ENCODE measurements around the gene ENGASE.

The ENGASE gene

GRCh38 chr17:79033046-79033616 lies 41.5 kb upstream of the ENGASE start:
- Histone ChIP-seq H3K4me3 (ENCODE audit: low read length) (no peak overlapping the region), H2AFZ (ENCODE audit: low read depth, low read length) (no peak overlapping the region), H3K36me3 (ENCODE audit: insufficient read depth, low read length) (no peaks in the 10 kb centered on the region), H3K27me3 (ENCODE audit: insufficient read depth, low read length) (peaks cover 47% of the 10 kb centered on the region), H3K4me1 (ENCODE audit: insufficient read depth, low read length) (no peaks in the 10 kb centered on the region), H3K9me3 (ENCODE audit: low read length) (no peaks in the 10 kb centered on the region)

- peaks cover 45% of the 10 kb centered on the region for H3K27me3 ChIP-seq (ENCODE audit: insufficient read depth, low read length)
- no peaks in the 10 kb centered on the region for H3K4me1 ChIP-seq (ENCODE audit: insufficient read depth, low read length)
- H3K4me3 ChIP-seq (ENCODE audit: low read length) = no peak overlapping the region
Measured at GRCh38 chr17:79033741-79034501, 40.7 kb upstream of the ENGASE start.

GRCh38 chr17:79034931-79035485 lies 39.6 kb upstream of the ENGASE start:
- Histone ChIP-seq H3K9me3 (ENCODE audit: low read length) (no peaks in the 10 kb centered on the region), H3K36me3 (ENCODE audit: insufficient read depth, low read length) (no peaks in the 10 kb centered on the region), H3K4me1 (ENCODE audit: insufficient read depth, low read length) (no peaks in the 10 kb centered on the region), H2AFZ (ENCODE audit: low read depth, low read length) (no peak overlapping the region), H3K27me3 (ENCODE audit: insufficient read depth, low read length) (peaks cover 36% of the 10 kb centered on the region), H3K4me3 (ENCODE audit: low read length) (no peak overlapping the region)

More at GRCh38 chr17:79033741-79034501, 40.7 kb upstream of the ENGASE start:
- H3K9me3 ChIP-seq (ENCODE audit: low read length) = no peaks in the 10 kb centered on the region
- no peaks in the 10 kb centered on the region for H3K36me3 ChIP-seq (ENCODE audit: insufficient read depth, low read length)
- no peak overlapping the region for H2AFZ ChIP-seq (ENCODE audit: low read depth, low read length)

GRCh38 chr17:79035686-79036085 lies 38.9 kb upstream of the ENGASE start:
- peaks cover 36% of the 10 kb centered on the region for H3K27me3 ChIP-seq (ENCODE audit: insufficient read depth, low read length)
- no peak overlapping the region for H2AFZ ChIP-seq (ENCODE audit: low read depth, low read length)
- no peaks in the 10 kb centered on the region for H3K9me3 ChIP-seq (ENCODE audit: low read length)
- H3K4me1 ChIP-seq (ENCODE audit: insufficient read depth, low read length) = no peaks in the 10 kb centered on the region
- H3K4me3 ChIP-seq (ENCODE audit: low read length) = no peak overlapping the region
- no peaks in the 10 kb centered on the region for H3K36me3 ChIP-seq (ENCODE audit: insufficient read depth, low read length)

GRCh38 chr17:79036181-79036580 lies 38.4 kb upstream of the ENGASE start:
- Histone ChIP-seq H3K4me1 (ENCODE audit: insufficient read depth, low read length) (no peaks in the 10 kb centered on the region), H3K27me3 (ENCODE audit: insufficient read depth, low read length) (peaks cover 36% of the 10 kb centered on the region), H3K36me3 (ENCODE audit: insufficient read depth, low read length) (no peaks in the 10 kb centered on the region), H3K4me3 (ENCODE audit: low read length) (no peak overlapping the region), H2AFZ (ENCODE audit: low read depth, low read length) (no peak overlapping the region), H3K9me3 (ENCODE audit: low read length) (no peaks in the 10 kb centered on the region)

DNA sequence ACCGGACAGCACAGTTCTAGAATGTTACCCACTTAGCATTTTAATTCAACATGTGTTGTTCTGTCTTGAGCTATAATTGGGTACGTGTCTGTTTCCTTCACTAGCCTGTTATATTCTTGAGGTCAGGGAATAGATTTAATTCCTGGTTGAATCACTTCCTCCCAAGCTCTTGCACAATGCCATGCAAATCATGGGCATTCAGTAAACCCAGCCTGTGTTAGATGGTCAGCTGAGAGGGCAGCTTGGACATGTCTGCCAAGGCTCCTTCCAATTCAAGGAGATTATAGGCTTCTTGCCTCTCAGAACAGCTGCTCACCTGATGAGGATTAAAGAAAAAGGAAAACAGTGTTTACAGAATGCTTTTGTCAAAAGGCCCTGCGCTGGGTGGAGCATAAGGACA lies 38.0 kb upstream of the ENGASE start:
- H2AFZ ChIP-seq (ENCODE audit: low read depth, low read length) = no peak overlapping the region
- peaks cover 36% of the 10 kb centered on the region for H3K27me3 ChIP-seq (ENCODE audit: insufficient read depth, low read length)
- no peaks in the 10 kb centered on the region for H3K9me3 ChIP-seq (ENCODE audit: low read length)
- H3K4me1 ChIP-seq (ENCODE audit: insufficient read depth, low read length) = no peaks in the 10 kb centered on the region
- no peaks in the 10 kb centered on the region for H3K36me3 ChIP-seq (ENCODE audit: insufficient read depth, low read length)
- no peak overlapping the region for H3K4me3 ChIP-seq (ENCODE audit: low read length)

GRCh38 chr17:79038545-79039135 lies 36.0 kb upstream of the ENGASE start:
- no peak overlapping the region for H3K4me3 ChIP-seq (ENCODE audit: low read length)
- no peaks in the 10 kb centered on the region for H3K36me3 ChIP-seq (ENCODE audit: insufficient read depth, low read length)
- no peaks in the 10 kb centered on the region for H3K9me3 ChIP-seq (ENCODE audit: low read length)
- no peak overlapping the region for H2AFZ ChIP-seq (ENCODE audit: low read depth, low read length)
- peaks cover 27% of the 10 kb centered on the region for H3K27me3 ChIP-seq (ENCODE audit: insufficient read depth, low read length)
- no peaks in the 10 kb centered on the region for H3K4me1 ChIP-seq (ENCODE audit: insufficient read depth, low read length)

GRCh38 chr17:79039171-79039570 lies 35.5 kb upstream of the ENGASE start:
- Histone ChIP-seq H3K27me3 (ENCODE audit: insufficient read depth, low read length) (peaks cover 23% of the 10 kb centered on the region), H3K4me1 (ENCODE audit: insufficient read depth, low read length) (no peaks in the 10 kb centered on the region), H3K4me3 (ENCODE audit: low read length) (no peak overlapping the region), H2AFZ (ENCODE audit: low read depth, low read length) (no peak overlapping the region), H3K36me3 (ENCODE audit: insufficient read depth, low read length) (no peaks in the 10 kb centered on the region), H3K9me3 (ENCODE audit: low read length) (no peaks in the 10 kb centered on the region)

- H3K4me1 ChIP-seq (ENCODE audit: insufficient read depth, low read length) = no peaks in the 10 kb centered on the region
- peaks cover 16% of the 10 kb centered on the region for H3K27me3 ChIP-seq (ENCODE audit: insufficient read depth, low read length)
- no peaks in the 10 kb centered on the region for H3K36me3 ChIP-seq (ENCODE audit: insufficient read depth, low read length)
- no peak overlapping the region for H3K4me3 ChIP-seq (ENCODE audit: low read length)
- no peak overlapping the region for H2AFZ ChIP-seq (ENCODE audit: low read depth, low read length)
- H3K9me3 ChIP-seq (ENCODE audit: low read length) = no peaks in the 10 kb centered on the region
Measured at GRCh38 chr17:79039886-79040285, 34.7 kb upstream of the ENGASE start.

DNA sequence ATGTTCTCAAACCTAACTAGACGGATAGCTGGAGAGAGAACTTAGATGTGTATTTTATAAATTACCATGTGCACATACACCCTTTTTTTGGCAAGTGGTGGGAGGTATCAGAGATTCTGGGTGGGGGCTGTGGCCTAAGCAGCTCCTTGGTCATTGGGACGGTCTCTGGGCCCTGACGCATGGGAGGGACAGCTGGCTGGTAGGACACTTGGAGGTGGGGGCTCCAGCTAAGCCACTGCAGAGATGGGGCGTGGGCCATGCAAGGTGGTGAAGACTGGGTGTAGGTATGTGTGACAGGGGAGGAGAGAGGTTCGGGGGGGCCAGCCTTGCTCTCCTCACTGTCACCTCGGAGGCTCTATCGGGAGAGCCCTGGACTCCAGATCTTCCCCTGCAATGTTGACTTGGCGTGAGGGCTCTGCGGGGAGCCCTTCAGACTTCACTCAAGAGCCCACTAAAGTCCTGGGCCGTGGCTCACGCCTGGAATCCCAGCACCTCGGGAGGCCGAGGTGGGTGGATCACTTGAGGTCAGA lies 33.5 kb upstream of the ENGASE start:
- H3K36me3 ChIP-seq (ENCODE audit: insufficient read depth, low read length) = no peaks in the 10 kb centered on the region
- H3K27me3 ChIP-seq (ENCODE audit: insufficient read depth, low read length) = peaks cover 10% of the 10 kb centered on the region
- H3K4me3 ChIP-seq (ENCODE audit: low read length) = no peak overlapping the region
- no peaks in the 10 kb centered on the region for H3K4me1 ChIP-seq (ENCODE audit: insufficient read depth, low read length)
- no peak overlapping the region for H2AFZ ChIP-seq (ENCODE audit: low read depth, low read length)
- H3K9me3 ChIP-seq (ENCODE audit: low read length) = no peaks in the 10 kb centered on the region

DNA sequence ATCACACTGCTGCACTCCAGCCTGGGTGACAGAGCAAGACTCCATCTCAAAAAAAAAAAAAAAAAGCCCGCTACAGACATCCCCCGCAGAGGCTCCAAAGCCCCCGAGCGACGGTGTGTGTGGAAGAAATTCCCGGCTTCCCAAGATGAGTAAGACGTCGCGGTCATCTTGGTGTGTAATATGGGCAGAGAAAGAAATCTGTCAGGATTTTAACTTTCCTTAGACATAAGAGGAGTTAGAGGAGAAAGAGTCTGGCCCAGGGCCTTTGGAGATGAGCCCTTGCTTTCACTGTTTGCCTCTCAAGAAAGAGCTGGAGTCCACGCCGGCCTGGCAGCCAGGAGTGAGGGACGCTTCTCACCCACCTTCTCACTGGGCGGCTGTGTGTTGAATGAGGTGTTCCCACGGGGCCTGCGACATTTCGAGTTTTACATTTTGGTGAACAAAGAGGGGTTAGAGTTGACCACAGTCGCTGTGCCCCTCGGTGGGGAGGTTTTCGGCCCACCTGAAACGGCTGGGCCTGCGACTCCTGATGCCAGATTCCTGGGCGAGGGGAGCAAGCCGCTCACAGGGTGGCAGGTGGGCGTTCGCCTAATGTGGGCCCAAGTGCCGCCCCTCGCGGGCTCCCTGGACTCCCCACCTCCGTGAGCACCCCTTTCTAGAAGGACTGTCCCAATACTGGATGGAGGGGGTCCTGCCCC lies 32.8 kb upstream of the ENGASE start:
- Histone ChIP-seq H3K4me3 (ENCODE audit: low read length) (no peak overlapping the region), H3K27me3 (ENCODE audit: insufficient read depth, low read length) (peaks cover 6% of the 10 kb centered on the region), H2AFZ (ENCODE audit: low read depth, low read length) (no peak overlapping the region), H3K9me3 (ENCODE audit: low read length) (no peaks in the 10 kb centered on the region), H3K36me3 (ENCODE audit: insufficient read depth, low read length) (no peaks in the 10 kb centered on the region), H3K4me1 (ENCODE audit: insufficient read depth, low read length) (no peaks in the 10 kb centered on the region)

DNA sequence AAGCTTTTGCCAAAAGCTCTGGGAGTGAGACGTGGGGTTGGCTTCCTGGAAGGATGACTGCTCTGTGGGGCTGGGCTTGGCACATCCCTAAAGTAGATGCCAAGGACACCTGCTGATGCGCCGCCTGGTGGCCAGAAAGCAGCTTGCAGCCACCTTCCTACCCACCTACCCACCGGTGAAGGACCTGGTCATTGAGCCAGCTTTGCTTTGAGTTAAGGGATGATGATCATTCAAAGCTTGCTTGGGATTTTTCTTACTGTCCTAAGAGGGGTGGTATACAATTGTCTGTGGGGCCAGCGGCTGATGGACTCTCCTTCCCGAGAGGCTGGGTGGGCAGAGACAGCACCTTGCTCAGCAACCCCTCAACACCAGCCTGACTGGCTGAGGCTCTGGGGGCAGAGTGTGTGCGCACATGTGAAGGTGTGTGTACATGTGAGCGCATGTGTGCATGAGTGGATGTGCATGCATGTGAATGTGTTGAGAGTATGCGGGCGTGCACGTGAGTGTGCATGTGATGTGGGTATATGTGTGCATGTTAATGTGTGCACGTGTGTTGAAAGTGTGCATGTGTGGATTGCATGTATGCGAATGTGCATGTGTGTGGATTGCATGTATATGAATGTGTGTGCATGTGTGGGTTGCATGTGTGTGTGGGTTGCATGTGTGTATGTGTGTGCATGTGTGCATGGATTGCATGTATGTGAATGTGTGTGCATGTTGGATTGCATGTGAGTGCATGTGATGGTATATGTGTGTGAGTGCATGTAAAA lies 32.0 kb upstream of the ENGASE start:
- peaks cover 6% of the 10 kb centered on the region for H3K27me3 ChIP-seq (ENCODE audit: insufficient read depth, low read length)
- H3K36me3 ChIP-seq (ENCODE audit: insufficient read depth, low read length) = no peaks in the 10 kb centered on the region
- H3K4me1 ChIP-seq (ENCODE audit: insufficient read depth, low read length) = no peaks in the 10 kb centered on the region
- H3K9me3 ChIP-seq (ENCODE audit: low read length) = no peaks in the 10 kb centered on the region
- no peak overlapping the region for H3K4me3 ChIP-seq (ENCODE audit: low read length)
- no peak overlapping the region for H2AFZ ChIP-seq (ENCODE audit: low read depth, low read length)

Data from neuron (in vitro differentiated cells).